HepG2 (cell line): ENCODE results near the gene NFS1. TPM values are rescaled to one million over a fixed set of nuclear protein-coding genes. Genes with fewer than 3 reads are reported as not detected.
A peak's percentile ranks its signal among the peaks of the same experiment; 100 is the strongest.

ENCODE experiments used
- ATAC-seq: fragments of 200-7000 bp; cut with Tn5 transposase; 3 replicates; pipeline ENCODE4 v1.9.1; 2020; ENCODE audit warnings: mild to moderate bottlenecking, moderate library complexity
- BruUV-seq: library from RNA; stranded (reverse); fragments of 400-500 nt; replicated peaks from 2 replicates; lab custom pipeline; 2021; lab: Mats Ljungman, UMichigan
- CTCF ChIA-PET: fragments of 300-600 bp; formaldehyde crosslinking; extraction: SDS; loops from one replicate; lab custom pipeline; 2021; ENCODE audit warnings: low total read pairs, inconsistent platforms, low intra/inter-chr PET ratio; lab: Yijun Ruan, JAX
- POLR2A ChIA-PET: fragments of 350-600 bp; sonication (Branson Sonifier 250); formaldehyde crosslinking; loops from one replicate; lab custom pipeline; 2020; ENCODE audit warnings: antibody characterized with exemption, inconsistent platforms; lab: Yijun Ruan, JAX
- DNase-seq: peaks from one replicate; pipeline ENCODE4 v3.0.0-alpha.2; 2015; ENCODE audit warnings: low spot score
- FAIRE-seq: peaks from 3 replicates; lab custom pipeline; 2011; peaks lifted over from hg19 to GRCh38; lab: Jason Lieb, UNC
- H2AFZ ChIP-seq: one replicate; pipeline ENCODE4 v1.6.1; 2011; ENCODE audit warnings: low read length, inconsistent platforms
- H3K27ac ChIP-seq: fragments of 300-600 bp; 3 replicates; pipeline ENCODE4 v1.8.0; 2011; ENCODE audit warnings: mixed run types, mild to moderate bottlenecking, mixed read lengths, low read length, inconsistent platforms; ENCODE audit not compliant: insufficient read depth; ENCODE audit errors: extremely low read length
- H3K27me3 ChIP-seq, 2 experiments: fragments of 200-600 bp in 1 of 2; 2 replicates in 1 of 2; 3 replicates in 1 of 2; pipeline versions ENCODE4 v1.6.0 to v1.8.0; 2011; ENCODE audit warnings: low read length in 2 of 2, mild to moderate bottlenecking in 2 of 2, moderate library complexity in 2 of 2, inconsistent platforms in 1 of 2; ENCODE audit not compliant: insufficient read depth in 2 of 2, control insufficient read depth in 1 of 2
- H3K36me3 ChIP-seq, 2 experiments: fragments of 200-600 bp in 1 of 2; replicated peaks in 1 of 2; 2 replicates in 1 of 2; 3 replicates in 1 of 2; pipeline versions ENCODE4 v1.5.1 to v1.8.0; 2011; ENCODE audit warnings: low read length in 2 of 2, inconsistent platforms in 1 of 2; ENCODE audit not compliant: insufficient read depth in 2 of 2, control insufficient read depth in 1 of 2
- H3K4me1 ChIP-seq: 2 replicates; pipeline ENCODE4 v1.5.1; 2012; ENCODE audit warnings: low read length, inconsistent platforms; ENCODE audit not compliant: insufficient read depth
- H3K4me2 ChIP-seq: 2 replicates; pipeline ENCODE4 v1.6.0; 2011; ENCODE audit warnings: low read depth, low read length, inconsistent platforms
- H3K4me3 ChIP-seq, 3 experiments: fragments of 200-600 bp in 1 of 3; sonication (generic), shearing (Covaris generic) in 1 of 3; replicated peaks in 1 of 3; 2 replicates each; pipeline ENCODE4 v1.5.1; 2011 to 2016; ENCODE audit warnings: low read length in 3 of 3, inconsistent platforms in 2 of 3, low read depth in 2 of 3, mild to moderate bottlenecking in 2 of 3, control low read depth in 1 of 3, mixed read lengths in 1 of 3; ENCODE audit not compliant: insufficient read depth in 1 of 3
- H3K79me2 ChIP-seq: one replicate; pipeline ENCODE4 v1.6.1; 2011; ENCODE audit warnings: low read length, inconsistent platforms; ENCODE audit not compliant: insufficient read depth
- H3K9ac ChIP-seq: 2 replicates; pipeline ENCODE4 v1.6.0; 2011; ENCODE audit warnings: mild to moderate bottlenecking, low read depth, low read length, inconsistent platforms; ENCODE audit not compliant: insufficient read depth
- H3K9me3 ChIP-seq: 2 replicates; pipeline ENCODE4 v1.5.1; 2012; ENCODE audit warnings: mild to moderate bottlenecking, low read length
- H4K20me1 ChIP-seq: 2 replicates; pipeline ENCODE4 v1.6.0; 2011; ENCODE audit warnings: inconsistent platforms, mild to moderate bottlenecking, low read length, moderate library complexity; ENCODE audit not compliant: insufficient read depth
- CREB1 ChIP-seq, 2 experiments: fragments of 450-650 bp in 1 of 2; IDR thresholded peaks; 2 replicates each; pipeline ENCODE4 v1.6.1; 2016 to 2017; ENCODE audit warnings: control low read depth in 1 of 2, mild to moderate bottlenecking in 1 of 2, missing compliant biosample characterization in 1 of 2, missing genetic modification characterization in 1 of 2
- GATAD2A ChIP-seq: IDR thresholded peaks from 2 replicates; pipeline ENCODE4 v1.6.1; 2016
- ISL2 ChIP-seq: sonication (generic); formaldehyde crosslinking; IDR thresholded peaks from 2 replicates; pipeline ENCODE4 v1.5.0; 2020; ENCODE audit warnings: missing genetic modification reagents
- MAZ ChIP-seq, 2 experiments: sonication (generic) in 1 of 2; formaldehyde crosslinking in 1 of 2; IDR thresholded peaks; 2 replicates each; pipeline versions ENCODE4 v1.5.0 to v1.6.1; 2012 to 2020; ENCODE audit warnings: low read depth in 2 of 2, mild to moderate bottlenecking in 2 of 2, borderline replicate concordance in 1 of 2, improper control_type of control experiment in 1 of 2, low read length in 1 of 2, missing genetic modification reagents in 1 of 2, moderate library complexity in 1 of 2
- POLR2G ChIP-seq: fragments of 200-400 bp; formaldehyde crosslinking; IDR thresholded peaks from 2 replicates; pipeline ENCODE4 v1.6.1; 2018; ENCODE audit warnings: mild to moderate bottlenecking, low read depth, low read length, moderate library complexity
- SMAD1 ChIP-seq: sonication (generic); formaldehyde crosslinking; IDR thresholded peaks from 2 replicates; pipeline ENCODE4 v1.4.0; 2020; ENCODE audit warnings: missing genetic modification reagents, low read depth, mild to moderate bottlenecking, borderline replicate concordance
- SP4 ChIP-seq: sonication (generic); formaldehyde crosslinking; IDR thresholded peaks from 2 replicates; pipeline ENCODE4 v1.8.1; 2023; ENCODE audit warnings: mild to moderate bottlenecking, missing genetic modification reagents
- TCF7 ChIP-seq: sonication (generic); IDR thresholded peaks from 2 replicates; pipeline ENCODE4 v1.6.1; 2016; ENCODE audit warnings: antibody characterized with exemption, low read depth
- ZNF768 ChIP-seq: sonication (generic); formaldehyde crosslinking; IDR thresholded peaks from 2 replicates; pipeline ENCODE4 v1.4.0; 2020; ENCODE audit warnings: missing genetic modification reagents
- WGBS: methylation state at CpG from one replicate; pipeline ENCODE4 v1.1.6; 2017; ENCODE audit warnings: low lambda C conversion rate; 5-methylcytosine and 5-hydroxymethylcytosine counted together
- in situ Hi-C: cut with HindIII; loops from 2 replicates; pipeline ENCODE4 v1.10.0; 2017; ENCODE audit warnings: low pct_unique_long_range_greater_than_20kb; ENCODE audit not compliant: extremely low pct_ligation_motif_present
- intact Hi-C: fragments of 100-400 bp; cut with micrococcal nuclease; formaldehyde crosslinking; loops from one replicate; pipeline ENCODE4 v1.10.0; 2022; ENCODE audit not compliant: unreplicated experiment
- polyA plus RNA-seq, 8 experiments: library from polyadenylated mRNA; depleted of rRNA in 3 of 8; stranded (reverse) in 7 of 8; unstranded in 1 of 8; fragments of >200 nt; fragmentation: Illumina TruSeq in 4 of 8; extraction: Trizol in 4 of 8; gene quantifications; 2 replicates each; pipeline versions ENCODE4 v1.2.1 to v1.2.3, GENCODE V29; 2011 to 2016; ENCODE audit warnings: low read depth in 4 of 8, missing spikeins in 1 of 8, mixed read lengths in 1 of 8; ENCODE audit not compliant: insufficient read depth in 1 of 8
- total RNA-seq, 5 experiments: library from RNA; depleted of rRNA; stranded (reverse); fragments of >200 nt; fragmentation: Illumina TruSeq; extraction: Trizol; gene quantifications; 2 replicates each; pipeline ENCODE4 v1.2.3, GENCODE V29; 2016; ENCODE audit warnings: low read depth in 1 of 5
- TF ChIP-seq, protein P1 (sequence below): IDR thresholded peaks from 2 replicates; pipeline ENCODE4 v1.4.0; 2020; ENCODE audit warnings: mild to moderate bottlenecking, missing genetic modification reagents
- TF ChIP-seq, protein P2 (sequence below): sonication (generic); formaldehyde crosslinking; IDR thresholded peaks from 2 replicates; pipeline ENCODE4 v1.5.0; 2020; ENCODE audit warnings: missing genetic modification reagents
- TF ChIP-seq, protein P3 (sequence below): sonication (generic); formaldehyde crosslinking; IDR thresholded peaks from 2 replicates; pipeline ENCODE4 v1.4.0; 2020; ENCODE audit warnings: missing genetic modification reagents
- TF ChIP-seq, protein P4 (sequence below): sonication (generic); formaldehyde crosslinking; conservative IDR thresholded peaks from 2 replicates; pipeline ENCODE4 v1.4.0; 2020; ENCODE audit warnings: missing genetic modification reagents

The NFS1 gene
- total and polyA plus RNA-seq, 2 of the 13 experiments (the other 11 are each of a cell fraction or from before 2014, with no cell fraction given) = 65.9 to 88.1 TPM

DNA sequence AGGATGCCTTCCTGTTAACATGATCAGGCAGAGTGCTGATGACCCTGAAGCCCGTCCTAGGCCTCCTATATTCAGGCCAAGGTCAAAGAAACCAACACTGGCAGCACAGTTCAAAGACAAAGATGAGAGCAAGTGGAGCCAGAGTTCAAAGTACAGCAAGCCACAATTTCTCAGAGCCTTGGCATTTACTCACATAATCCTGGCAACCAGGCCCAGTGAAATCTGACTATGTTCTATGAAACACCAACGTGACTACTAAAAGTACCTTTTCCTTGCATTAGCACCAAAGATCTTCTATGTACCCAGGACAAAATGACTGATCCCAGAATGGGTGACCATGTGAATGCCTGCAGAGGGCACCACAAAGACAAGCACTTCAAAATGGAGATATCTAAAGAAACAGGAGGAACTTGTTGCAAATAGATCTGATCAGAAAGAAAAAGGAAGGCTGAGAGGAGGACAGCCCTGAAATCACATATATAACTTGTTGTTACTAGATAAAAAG lies 3.9 kb downstream of the NFS1 start:
- ChIA-PET POLR2A (interaction anchor here (0.7 to 2.4 kb wide), 2 partner anchors 47 to 240 kb away, joined by 3 to 17 read pairs; partner anchors contain the start of gene RBM39), CTCF (no interaction called here)
- Histone ChIP-seq H3K4me1 (peaks cover 43% of the 10 kb centered on the region), H3K36me3 (peaks cover 6 to 11% of the 10 kb centered on the region in 2 experiments; a peak in 4 of 5 replicates), H3K27ac (peak overlapping the region; percentile 58), H2AFZ (no peak overlapping the region), H3K4me3 (no peak overlapping the region; a peak in 1 of 6 replicates), H3K9ac (peak overlapping the region; percentile 2), H3K4me2 (peak overlapping the region; percentile 40), H3K79me2 (peaks cover 29% of the 10 kb centered on the region), H3K9me3 (no peaks in the 10 kb centered on the region), H4K20me1 (no peaks in the 10 kb centered on the region), H3K27me3 (no peaks in the 10 kb centered on the region; a peak in 1 of 5 replicates)
- no peak for FAIRE-seq
- no TSS peak for BruUV-seq
- intact Hi-C loops = loop anchor here (10.0 kb wide), 2 partner anchors 190 to 230 kb away; no protein-coding TSS in a partner anchor
- no peak for ATAC-seq
- in situ Hi-C loops = no loop called here
- peak; percentile 67 for DNase-seq
- 24% methylated on average over 2 of the region's 2 CpGs for WGBS
- no peak for TF ChIP-seq POLR2G
- TF ChIP-seq, protein P1, sequence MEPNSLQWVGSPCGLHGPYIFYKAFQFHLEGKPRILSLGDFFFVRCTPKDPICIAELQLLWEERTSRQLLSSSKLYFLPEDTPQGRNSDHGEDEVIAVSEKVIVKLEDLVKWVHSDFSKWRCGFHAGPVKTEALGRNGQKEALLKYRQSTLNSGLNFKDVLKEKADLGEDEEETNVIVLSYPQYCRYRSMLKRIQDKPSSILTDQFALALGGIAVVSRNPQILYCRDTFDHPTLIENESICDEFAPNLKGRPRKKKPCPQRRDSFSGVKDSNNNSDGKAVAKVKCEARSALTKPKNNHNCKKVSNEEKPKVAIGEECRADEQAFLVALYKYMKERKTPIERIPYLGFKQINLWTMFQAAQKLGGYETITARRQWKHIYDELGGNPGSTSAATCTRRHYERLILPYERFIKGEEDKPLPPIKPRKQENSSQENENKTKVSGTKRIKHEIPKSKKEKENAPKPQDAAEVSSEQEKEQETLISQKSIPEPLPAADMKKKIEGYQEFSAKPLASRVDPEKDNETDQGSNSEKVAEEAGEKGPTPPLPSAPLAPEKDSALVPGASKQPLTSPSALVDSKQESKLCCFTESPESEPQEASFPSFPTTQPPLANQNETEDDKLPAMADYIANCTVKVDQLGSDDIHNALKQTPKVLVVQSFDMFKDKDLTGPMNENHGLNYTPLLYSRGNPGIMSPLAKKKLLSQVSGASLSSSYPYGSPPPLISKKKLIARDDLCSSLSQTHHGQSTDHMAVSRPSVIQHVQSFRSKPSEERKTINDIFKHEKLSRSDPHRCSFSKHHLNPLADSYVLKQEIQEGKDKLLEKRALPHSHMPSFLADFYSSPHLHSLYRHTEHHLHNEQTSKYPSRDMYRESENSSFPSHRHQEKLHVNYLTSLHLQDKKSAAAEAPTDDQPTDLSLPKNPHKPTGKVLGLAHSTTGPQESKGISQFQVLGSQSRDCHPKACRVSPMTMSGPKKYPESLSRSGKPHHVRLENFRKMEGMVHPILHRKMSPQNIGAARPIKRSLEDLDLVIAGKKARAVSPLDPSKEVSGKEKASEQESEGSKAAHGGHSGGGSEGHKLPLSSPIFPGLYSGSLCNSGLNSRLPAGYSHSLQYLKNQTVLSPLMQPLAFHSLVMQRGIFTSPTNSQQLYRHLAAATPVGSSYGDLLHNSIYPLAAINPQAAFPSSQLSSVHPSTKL (CRISPR knock-in tag) = peak; percentile 97
- TF ChIP-seq ISL2 = peak; percentile 74; the same call in 1 of the 2 replicates
- TF ChIP-seq, protein P2, sequence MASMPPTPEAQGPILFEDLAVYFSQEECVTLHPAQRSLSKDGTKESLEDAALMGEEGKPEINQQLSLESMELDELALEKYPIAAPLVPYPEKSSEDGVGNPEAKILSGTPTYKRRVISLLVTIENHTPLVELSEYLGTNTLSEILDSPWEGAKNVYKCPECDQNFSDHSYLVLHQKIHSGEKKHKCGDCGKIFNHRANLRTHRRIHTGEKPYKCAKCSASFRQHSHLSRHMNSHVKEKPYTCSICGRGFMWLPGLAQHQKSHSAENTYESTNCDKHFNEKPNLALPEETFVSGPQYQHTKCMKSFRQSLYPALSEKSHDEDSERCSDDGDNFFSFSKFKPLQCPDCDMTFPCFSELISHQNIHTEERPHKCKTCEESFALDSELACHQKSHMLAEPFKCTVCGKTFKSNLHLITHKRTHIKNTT (CRISPR knock-in tag) = no peak
- TF ChIP-seq SP4 (CRISPR knock-in tag) = no peak
- TF ChIP-seq MAZ (IDR thresholded peaks at IDR 0.05; ENCODE audit: borderline replicate concordance, low read depth, low read length) = no peak
- TF ChIP-seq MAZ (CRISPR knock-in tag; IDR thresholded peaks at IDR 0.05; ENCODE audit: low read depth) = no peak
- no peak for TF ChIP-seq CREB1 (IDR thresholded peaks at IDR 0.05)
- no peak for TF ChIP-seq CREB1 (CRISPR knock-in tag; IDR thresholded peaks at IDR 0.05)
- no peak for TF ChIP-seq SMAD1 (CRISPR knock-in tag)
- peak; percentile 76 for TF ChIP-seq TCF7
- TF ChIP-seq, protein P3, sequence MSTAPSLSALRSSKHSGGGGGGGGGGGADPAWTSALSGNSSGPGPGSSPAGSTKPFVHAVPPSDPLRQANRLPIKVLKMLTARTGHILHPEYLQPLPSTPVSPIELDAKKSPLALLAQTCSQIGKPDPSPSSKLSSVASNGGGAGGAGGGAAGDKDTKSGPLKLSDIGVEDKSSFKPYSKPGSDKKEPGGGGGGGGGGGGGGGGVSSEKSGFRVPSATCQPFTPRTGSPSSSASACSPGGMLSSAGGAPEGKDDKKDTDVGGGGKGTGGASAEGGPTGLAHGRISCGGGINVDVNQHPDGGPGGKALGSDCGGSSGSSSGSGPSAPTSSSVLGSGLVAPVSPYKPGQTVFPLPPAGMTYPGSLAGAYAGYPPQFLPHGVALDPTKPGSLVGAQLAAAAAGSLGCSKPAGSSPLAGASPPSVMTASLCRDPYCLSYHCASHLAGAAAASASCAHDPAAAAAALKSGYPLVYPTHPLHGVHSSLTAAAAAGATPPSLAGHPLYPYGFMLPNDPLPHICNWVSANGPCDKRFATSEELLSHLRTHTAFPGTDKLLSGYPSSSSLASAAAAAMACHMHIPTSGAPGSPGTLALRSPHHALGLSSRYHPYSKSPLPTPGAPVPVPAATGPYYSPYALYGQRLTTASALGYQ (CRISPR knock-in tag) = no peak
- no peak for TF ChIP-seq ZNF768
- peak; percentile 96 for TF ChIP-seq GATAD2A
- TF ChIP-seq, protein P4, sequence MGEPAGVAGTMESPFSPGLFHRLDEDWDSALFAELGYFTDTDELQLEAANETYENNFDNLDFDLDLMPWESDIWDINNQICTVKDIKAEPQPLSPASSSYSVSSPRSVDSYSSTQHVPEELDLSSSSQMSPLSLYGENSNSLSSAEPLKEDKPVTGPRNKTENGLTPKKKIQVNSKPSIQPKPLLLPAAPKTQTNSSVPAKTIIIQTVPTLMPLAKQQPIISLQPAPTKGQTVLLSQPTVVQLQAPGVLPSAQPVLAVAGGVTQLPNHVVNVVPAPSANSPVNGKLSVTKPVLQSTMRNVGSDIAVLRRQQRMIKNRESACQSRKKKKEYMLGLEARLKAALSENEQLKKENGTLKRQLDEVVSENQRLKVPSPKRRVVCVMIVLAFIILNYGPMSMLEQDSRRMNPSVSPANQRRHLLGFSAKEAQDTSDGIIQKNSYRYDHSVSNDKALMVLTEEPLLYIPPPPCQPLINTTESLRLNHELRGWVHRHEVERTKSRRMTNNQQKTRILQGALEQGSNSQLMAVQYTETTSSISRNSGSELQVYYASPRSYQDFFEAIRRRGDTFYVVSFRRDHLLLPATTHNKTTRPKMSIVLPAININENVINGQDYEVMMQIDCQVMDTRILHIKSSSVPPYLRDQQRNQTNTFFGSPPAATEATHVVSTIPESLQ (CRISPR knock-in tag) = no peak
